ENCODE data around the gene DDX27. TPM values are rescaled to one million over a fixed set of nuclear protein-coding genes. Genes with fewer than 3 reads are reported as not detected.

DDX27 gene
- total and polyA plus RNA-seq, 2 of the 13 experiments (the other 11 are each of a cell fraction or from before 2014, with no cell fraction given), result 42.6 to 72.8 TPM

GRCh38 chr20:49279677-49280462, 60.7 kb downstream of the DDX27 start (continued):
- TF ChIP-seq AGO2 (optimal IDR thresholded peaks at IDR 0.05; ENCODE audit: low read depth, low read length) (peak; percentile 57), SNAPC5 (CRISPR knock-in tag; IDR thresholded peaks at IDR 0.05; ENCODE audit: borderline replicate concordance) (no peak), AKAP8 (CRISPR knock-in tag; IDR thresholded peaks at IDR 0.05) (peak; percentile 51; the same call in 1 of the 2 replicates), KAT7 (CRISPR knock-in tag; IDR thresholded peaks at IDR 0.05; ENCODE audit: borderline replicate concordance) (peak; percentile 68; the same call in 1 of the 2 replicates), ZBTB37 (CRISPR knock-in tag; IDR thresholded peaks at IDR 0.05) (0 out of 2 replicates have a peak, but pooled peaks have one; percentile 68), PHF20 (CRISPR knock-in tag; IDR thresholded peaks at IDR 0.05) (no peak), HOXA5 (CRISPR knock-in tag; IDR thresholded peaks at IDR 0.05) (no peak), TBX3 (IDR thresholded peaks at IDR 0.05; ENCODE audit: borderline replicate concordance) (no peak), ZMAT5 (CRISPR knock-in tag; IDR thresholded peaks at IDR 0.05; ENCODE audit: borderline replicate concordance, low read depth) (0 out of 2 replicates have a peak, but pooled peaks have one; percentile 60), ZMYM4 (CRISPR knock-in tag; IDR thresholded peaks at IDR 0.05) (peak; percentile 24; the same call in 1 of the 2 replicates), THAP7 (CRISPR knock-in tag; IDR thresholded peaks at IDR 0.05) (no peak), GTF2F1 (IDR thresholded peaks at IDR 0.05; ENCODE audit: low read length) (no peak), ZBTB3 (CRISPR knock-in tag; IDR thresholded peaks at IDR 0.05; ENCODE audit: borderline replicate concordance, low read depth) (no peak), EED (CRISPR knock-in tag; IDR thresholded peaks at IDR 0.05) (no peak; the same call in 1 of the 2 replicates), ZNF224 (CRISPR knock-in tag; IDR thresholded peaks at IDR 0.05) (no peak), AFF4 (CRISPR knock-in tag; IDR thresholded peaks at IDR 0.05) (0 out of 2 replicates have a peak, but pooled peaks have one; percentile 26), ZNF124 (CRISPR knock-in tag; IDR thresholded peaks at IDR 0.05) (no peak; the same call in 1 of the 2 replicates), ZNF235 (CRISPR knock-in tag; IDR thresholded peaks at IDR 0.05; ENCODE audit: borderline replicate concordance) (no peak), ZNF101 (CRISPR knock-in tag; IDR thresholded peaks at IDR 0.05; ENCODE audit: borderline replicate concordance, low read depth) (no peak), ARNTL (CRISPR knock-in tag; IDR thresholded peaks at IDR 0.05) (0 out of 2 replicates have a peak, but pooled peaks have one; percentile 19), MLLT10 (CRISPR knock-in tag; IDR thresholded peaks at IDR 0.05) (no peak), ZNF850 (CRISPR knock-in tag; conservative IDR thresholded peaks at IDR 0.05) (0 out of 2 replicates have a peak, but pooled peaks have one; percentile 50), PHF8 (CRISPR knock-in tag; IDR thresholded peaks at IDR 0.05) (0 out of 2 replicates have a peak, but pooled peaks have one; percentile 26), YEATS2 (CRISPR knock-in tag; IDR thresholded peaks at IDR 0.05; ENCODE audit: borderline replicate concordance) (no peak)
